Putamen (tissue), 1 donor: ENCODE data around the gene GOLGA8T.
"Not testable (repeated sequence)": the region's sequence is repeated elsewhere in the genome, so short reads cannot be mapped to it uniquely, and the experiment has no call there.

ENCODE experiments used
- DNase-seq: peaks from one replicate; pipeline ENCODE4 v3.0.0-alpha.2; 2016; ENCODE audit warnings: low spot score

The GOLGA8T gene

GRCh38 chr15:30134751-30135150 is at the start of gene GOLGA8T:
GOLGA8T (plus strand) TSS chr15:30135051; CDS start chr15:30135149, 98 bp downstream.
- not testable (repeated sequence) for DNase-seq

DNA sequence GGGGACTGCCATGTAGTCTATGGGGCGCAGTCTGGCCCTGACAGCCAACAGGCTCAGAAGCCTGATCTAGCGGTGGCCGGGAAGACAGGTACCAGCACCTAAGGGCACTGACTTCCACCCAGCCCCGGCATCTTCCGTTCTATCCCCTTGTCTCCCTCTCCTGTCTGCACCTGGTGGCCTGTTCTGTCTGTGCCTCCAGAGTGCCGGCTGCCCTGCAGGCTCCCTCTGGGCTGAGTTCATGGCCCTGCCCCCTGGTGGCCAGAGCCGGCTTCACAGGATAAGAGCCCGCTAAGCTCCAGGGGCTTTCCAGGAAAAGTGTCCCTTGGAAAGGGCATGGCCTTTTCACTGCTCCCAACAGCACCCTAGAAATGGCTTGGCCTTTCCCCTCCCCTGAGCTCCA is 37.0 kb upstream of the GOLGA8T start:
- DNase-seq, result not testable (repeated sequence)

- not testable (repeated sequence) for DNase-seq
Observed at GRCh38 chr15:30102890-30103289, 32.0 kb upstream of the GOLGA8T start.

GRCh38 chr15:30103941-30104507 is 30.8 kb upstream of the GOLGA8T start:
- not testable (repeated sequence) for DNase-seq

GRCh38 chr15:30110591-30110990 is 24.3 kb upstream of the GOLGA8T start:
- not testable (repeated sequence) for DNase-seq

GRCh38 chr15:30130066-30130465 is 4.8 kb upstream of the GOLGA8T start:
- DNase-seq, result not testable (repeated sequence)

GRCh38 chr15:30143246-30143645 is 8.4 kb downstream of the GOLGA8T start:
- DNase-seq, result not testable (repeated sequence)

GRCh38 chr15:30149891-30150290 is 15.0 kb downstream of the GOLGA8T start:
- DNase-seq, result not testable (repeated sequence)

GRCh38 chr15:30162479-30163357 is 27.9 kb downstream of the GOLGA8T start:
- not testable (repeated sequence) for DNase-seq

DNA sequence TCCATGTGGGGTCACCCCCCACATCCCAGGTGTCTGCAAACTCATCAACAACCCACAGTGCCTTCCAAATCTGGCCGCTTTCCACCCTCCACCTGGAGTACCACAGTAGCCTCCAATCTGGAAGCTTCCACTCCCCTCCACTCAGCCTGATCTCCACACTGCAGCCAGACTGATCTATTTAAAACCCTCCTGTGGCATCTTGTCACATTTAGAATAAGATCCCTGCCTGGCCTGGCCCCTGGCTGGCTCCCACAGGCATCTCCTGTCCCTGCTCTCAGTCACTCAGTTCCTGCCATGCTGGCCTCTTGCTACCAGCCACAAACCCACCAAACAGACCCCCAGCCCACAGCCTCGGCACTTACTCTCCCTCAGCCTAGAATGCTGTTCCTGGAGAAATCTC is 28.9 kb downstream of the GOLGA8T start:
- DNase-seq, result not testable (repeated sequence)

- not testable (repeated sequence) for DNase-seq
Observed at GRCh38 chr15:30164257-30164656, 29.4 kb downstream of the GOLGA8T start.

DNA sequence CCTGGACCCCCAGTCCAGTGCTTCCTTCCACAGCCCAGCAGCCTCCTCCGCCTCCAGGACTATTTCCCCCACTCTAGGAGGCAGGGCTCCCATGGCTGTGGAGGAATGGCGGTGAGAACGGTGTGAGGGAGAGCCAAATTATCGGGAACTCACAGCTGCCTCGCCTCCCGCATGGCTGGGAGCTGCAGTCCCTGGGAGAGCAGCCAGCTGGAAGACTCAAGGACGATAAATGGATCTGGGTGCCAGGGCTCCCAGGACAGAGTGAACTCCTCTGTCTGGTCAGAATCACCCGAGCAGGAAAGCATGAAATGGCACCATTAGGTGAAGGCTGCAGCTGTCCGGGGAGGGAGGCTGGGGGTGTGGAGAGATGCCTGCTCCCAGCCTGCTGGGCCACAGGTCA is 32.6 kb downstream of the GOLGA8T start:
- DNase-seq, result not testable (repeated sequence)

- not testable (repeated sequence) for DNase-seq
Observed at GRCh38 chr15:30167886-30168285, 33.0 kb downstream of the GOLGA8T start.

DNA sequence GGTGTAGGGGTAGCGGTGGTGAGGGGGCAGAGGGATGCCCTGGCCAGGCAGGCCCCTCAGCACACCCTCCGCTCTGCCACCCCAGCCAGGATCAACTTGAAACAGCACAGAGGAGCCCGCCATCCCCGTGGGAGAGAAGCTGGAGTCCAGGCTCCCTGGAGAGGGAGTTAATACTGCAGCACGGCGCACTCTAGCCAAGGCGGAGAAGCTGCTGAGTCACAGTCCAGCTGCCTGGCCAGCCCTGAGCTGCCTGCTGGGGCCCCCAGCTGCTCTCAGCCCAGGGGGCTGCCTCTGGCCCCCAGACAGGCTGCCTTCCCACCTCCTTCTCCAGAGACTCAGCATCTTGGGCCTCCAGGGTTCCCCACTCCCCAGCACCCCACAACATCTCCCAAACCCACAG is 36.6 kb downstream of the GOLGA8T start:
- not testable (repeated sequence) for DNase-seq

GRCh38 chr15:30173041-30173608 is 38.3 kb downstream of the GOLGA8T start:
- not testable (repeated sequence) for DNase-seq

DNA sequence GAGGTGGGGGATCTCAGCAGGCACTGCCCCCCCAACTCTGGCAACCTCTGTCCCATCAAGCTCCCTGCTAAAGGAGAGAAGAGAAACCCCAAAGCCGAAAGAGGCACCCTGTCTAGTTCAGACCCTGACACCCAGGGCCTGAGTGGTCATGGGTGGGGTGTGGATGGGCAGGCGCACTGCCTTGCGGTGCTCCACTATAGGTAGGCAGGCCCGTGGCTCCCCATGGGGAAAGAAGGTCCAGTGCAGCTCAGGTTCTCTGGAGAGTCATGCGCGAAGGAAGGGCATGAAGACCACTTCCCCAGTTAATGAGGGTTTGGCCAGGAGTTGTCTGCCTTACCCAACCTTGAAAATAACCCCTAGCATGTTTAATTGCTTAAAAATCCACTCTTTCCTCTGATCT is 40.4 kb downstream of the GOLGA8T start:
- DNase-seq, result not testable (repeated sequence)

DNA sequence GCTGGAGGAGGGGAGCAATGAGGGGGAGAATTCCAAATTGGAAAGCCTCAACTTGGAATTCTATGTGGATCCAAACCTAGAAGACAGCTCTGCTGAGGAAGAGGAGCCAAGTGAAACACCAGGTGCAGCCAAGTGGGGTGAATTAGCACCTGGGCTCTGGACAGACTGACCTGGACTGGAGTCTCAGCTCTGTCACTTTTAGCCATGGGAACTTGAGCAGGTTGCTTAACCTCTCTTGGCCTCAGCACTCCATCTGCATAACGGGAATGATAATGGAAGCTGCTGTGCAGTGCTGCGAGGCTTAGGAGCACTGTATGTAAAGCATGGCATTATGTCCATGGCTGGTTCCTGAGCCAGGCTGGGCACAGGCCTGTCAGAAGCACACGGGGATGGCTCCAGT is 41.8 kb downstream of the GOLGA8T start:
- DNase-seq, result not testable (repeated sequence)

DNA sequence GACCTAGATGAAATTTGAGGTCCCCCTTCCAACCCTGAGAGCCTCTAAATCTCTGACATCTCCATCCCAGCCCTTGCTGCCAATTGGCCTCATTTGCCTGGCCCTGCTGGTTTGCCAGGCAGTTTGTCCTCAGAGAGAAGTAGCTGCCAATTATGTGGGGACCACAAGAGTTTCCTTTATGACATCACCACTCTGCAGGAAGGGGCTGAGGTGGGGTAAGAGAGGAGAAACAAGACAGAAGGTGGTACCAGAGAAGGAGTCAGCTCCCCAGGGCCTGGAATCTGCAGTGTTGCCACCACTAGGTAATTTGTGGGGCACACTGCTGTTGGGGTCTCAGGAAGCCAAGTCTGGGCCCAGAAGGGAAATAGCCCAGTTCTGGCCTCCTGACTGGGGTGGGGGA is 45.0 kb downstream of the GOLGA8T start:
- not testable (repeated sequence) for DNase-seq

DNA sequence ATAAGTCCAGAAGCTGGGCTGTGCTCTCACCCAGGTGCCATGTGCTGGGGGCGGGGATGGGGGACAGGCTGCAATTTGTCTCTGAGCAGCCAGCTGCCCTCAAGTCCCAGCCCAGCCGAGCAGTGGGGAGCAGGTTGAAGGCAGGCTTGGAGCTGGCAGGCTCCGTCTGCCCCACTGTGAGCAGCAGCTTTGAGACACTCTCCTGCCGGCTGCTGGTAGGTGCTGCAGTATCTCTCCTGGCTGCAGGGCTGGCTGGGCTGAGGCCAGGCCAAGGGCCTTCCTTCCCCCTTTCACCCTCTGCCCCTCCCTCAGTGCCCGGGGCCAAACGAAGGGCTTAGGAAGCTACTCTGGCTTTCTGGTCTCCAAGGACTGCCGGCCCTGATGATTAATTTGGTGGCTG is 50.6 kb downstream of the GOLGA8T start:
- DNase-seq, result not testable (repeated sequence)

GRCh38 chr15:30187429-30187828 is 52.6 kb downstream of the GOLGA8T start:
- not testable (repeated sequence) for DNase-seq

DNA sequence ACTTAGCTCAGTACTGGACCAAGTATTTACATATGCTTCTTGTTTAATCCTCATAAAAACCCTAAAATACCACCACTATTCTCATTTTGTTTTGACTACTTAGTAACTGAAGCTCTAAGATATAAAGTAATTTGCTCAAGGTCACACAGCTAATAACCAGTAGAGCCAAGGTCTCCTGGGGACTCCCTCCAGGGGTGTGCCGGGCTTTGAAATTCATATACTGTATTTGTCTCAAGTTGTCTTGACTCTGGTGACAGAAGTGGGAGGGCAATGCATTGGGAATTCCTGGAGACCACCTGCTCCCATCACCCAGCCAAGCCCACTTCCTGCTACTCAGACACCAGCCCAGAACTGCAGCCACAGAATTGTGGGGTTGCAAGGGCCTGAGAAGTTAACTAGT is 54.9 kb downstream of the GOLGA8T start:
- not testable (repeated sequence) for DNase-seq

GRCh38 chr15:30191143-30191542 is 56.3 kb downstream of the GOLGA8T start:
- DNase-seq, result not testable (repeated sequence)

DNA sequence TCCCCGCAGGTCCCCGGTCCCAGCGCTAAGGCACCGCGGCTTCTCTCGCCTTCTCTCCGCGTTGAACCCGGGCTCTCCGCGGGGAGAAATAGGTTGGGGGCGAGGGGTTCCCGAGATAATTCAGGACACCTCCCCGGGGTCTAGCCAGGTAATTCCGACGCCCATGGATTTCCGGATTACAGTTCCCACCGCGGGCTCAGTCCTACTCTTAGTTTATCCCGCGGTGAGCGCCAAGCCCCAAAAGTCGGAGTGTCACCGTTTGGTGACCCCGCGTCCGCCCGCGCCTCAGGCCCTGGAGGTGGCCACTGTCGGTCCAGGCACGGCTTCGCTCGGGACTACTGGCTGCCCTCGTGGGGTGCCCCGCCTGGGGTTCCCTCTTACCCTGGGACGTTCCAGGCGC is 56.8 kb downstream of the GOLGA8T start:
- not testable (repeated sequence) for DNase-seq
